Inflammatory macrophage treated with lipopolysaccharide for 4 hours (primary cell): ENCODE data around the gene UBL7.

Experiments used
- DNase-seq: peaks from one replicate; pipeline ENCODE4 v3.0.0-alpha.2; 2020

The UBL7 gene

DNA sequence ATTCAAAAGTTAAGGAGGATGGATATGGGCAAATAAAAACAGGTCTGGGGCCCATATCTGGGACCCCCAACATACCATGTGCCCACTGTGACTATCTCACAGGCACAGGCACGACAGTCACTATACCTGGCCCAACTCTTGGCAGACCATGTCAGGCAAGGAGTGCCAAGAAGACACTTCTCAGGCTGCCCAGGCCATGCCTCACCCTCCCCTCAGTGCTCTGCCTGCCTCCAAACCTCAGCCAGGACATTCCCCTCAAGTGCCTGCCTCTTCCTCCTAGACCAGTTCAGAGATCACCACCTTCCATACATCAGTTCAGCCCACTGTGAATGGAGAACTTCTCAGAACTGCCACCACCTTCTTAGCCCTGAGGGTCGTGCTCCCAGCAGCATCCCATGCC is 22.8 kb downstream of the UBL7 start:
- DNase-seq: no peak

- no peak for DNase-seq
Measured at GRCh38 chr15:74434263-74435136, 26.5 kb downstream of the UBL7 start.

DNA sequence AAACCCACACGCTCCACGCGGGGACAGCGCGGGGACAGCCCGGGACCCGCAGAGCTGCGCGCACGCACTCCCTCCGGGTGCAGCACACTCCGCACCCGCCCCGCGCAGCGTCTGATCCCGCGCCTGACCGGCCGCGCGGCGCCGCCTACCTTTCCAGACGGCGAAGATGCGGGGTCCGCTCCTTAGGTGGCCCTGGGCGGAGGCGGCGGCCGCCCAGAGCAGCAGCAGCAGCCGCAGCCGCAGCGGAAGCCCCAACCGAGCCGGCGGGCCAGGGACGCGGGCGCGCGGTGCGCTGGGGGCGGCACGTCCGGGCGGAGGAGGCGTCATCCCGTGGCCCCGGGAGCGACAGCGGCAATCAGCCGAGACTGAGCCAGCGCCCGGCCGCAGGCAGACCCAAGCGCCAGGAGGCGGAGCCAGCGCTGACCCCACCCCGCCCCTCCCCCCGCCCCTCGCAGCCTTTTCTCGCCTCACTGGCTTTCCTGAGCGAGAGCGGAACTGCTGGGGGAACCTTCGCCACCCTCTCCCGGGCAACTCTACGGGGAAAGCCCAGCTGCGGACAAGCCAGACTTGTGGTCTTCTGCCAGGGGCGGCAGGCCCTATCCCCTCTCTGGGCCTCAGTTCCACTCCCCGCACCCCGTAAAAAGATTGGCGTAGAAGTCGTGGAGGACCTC is 27.2 kb downstream of the UBL7 start, which contains the start of gene SEMA7A:
TSS of gene SEMA7A (minus strand) at position 367 of the 671 bp plus-strand sequence. CDS start at position 327, 40 bp downstream.
- peak; percentile 90 for DNase-seq

DNA sequence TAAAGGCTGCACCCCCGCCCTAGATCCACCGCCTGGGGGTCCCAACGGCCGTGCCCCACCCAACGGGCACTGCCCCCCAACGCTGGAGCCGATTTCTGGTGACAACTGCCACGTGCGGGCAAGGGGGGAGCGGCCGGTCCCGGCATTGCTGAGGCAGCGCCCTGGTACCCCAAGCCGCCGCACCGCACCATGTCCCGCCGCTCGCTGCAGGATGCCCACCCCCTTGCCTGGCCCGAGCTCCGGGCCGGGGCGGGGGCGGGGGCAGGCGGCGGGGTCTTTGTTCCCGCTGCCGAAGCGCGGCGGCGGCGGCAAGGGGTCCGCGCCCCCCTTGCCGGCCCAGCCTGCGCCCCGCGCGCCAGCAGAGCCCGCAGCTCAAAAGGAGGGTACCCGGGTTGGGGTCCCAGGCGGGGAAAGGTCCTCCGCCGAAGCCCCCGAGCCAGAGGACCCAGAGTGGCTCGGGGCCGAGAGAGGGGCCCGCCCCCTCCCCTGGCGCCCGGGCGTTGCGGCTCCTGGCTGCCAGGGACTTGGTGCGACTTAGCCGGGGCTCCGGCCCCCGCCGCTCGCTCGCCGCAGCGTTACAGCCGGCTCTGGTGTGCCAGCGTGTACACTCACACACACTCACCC is 27.9 kb downstream of the UBL7 start:
- DNase-seq: no peak

DNA sequence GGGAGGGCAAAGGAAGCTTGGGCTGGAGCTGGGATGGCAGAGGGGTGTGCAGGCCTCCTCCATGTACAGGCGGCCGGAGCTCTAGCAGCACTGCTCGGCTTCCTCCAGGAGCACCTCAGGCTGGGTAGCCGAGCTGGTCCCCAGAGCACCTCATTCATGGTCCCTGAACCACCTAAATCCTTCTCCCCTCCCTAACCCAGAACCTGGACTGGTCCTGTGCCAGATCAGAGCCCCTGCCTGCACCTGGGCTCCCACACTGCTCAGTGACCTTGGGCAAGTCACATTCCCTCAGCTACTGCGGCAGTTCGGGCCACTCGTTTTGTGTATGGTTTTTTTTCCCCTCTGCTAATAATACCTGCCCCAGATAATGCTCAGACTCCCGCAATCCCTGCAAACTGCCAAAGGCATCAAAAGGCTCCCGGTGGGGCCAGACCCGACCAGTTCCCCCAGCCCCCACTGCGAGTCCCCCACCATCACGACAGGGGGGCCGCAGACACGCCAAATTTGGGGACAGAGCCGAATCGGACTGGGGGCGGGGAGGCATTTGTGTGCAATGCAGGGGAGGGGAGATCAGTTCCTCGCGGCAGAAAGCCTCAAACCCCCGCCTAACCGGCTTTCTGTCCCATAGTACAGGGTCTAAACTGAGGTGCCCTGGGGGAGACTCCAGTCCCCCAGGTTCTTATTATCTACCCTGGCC is 28.5 kb downstream of the UBL7 start:
- no peak for DNase-seq

DNA sequence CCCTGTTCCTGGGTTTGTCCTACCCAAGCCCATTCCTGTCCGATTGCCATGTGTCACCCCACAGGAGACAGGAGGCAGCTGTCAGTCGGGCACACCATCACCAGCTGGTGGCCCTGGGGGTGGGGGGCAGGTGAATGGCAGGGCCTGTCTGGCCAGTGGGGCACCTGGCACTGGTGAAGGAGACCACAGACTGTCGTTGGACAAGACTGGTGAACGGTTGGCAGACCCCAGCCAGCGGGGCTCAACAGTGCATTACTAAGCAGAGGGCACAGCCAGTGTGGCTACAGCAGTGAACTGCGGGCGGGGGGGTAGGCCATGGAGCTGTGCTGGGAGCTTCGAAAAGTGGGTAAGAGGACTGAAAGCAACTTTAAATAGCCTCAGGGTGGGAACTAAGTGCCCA is 29.3 kb downstream of the UBL7 start:
- no peak for DNase-seq

GRCh38 chr15:74431116-74431515 is 29.8 kb downstream of the UBL7 start:
- DNase-seq: no peak

GRCh38 chr15:74430510-74430951 is 30.4 kb downstream of the UBL7 start:
- no peak for DNase-seq

- peak; percentile 42 for DNase-seq
Measured at GRCh38 chr15:74429781-74430400, 31.1 kb downstream of the UBL7 start.

- peak; percentile 86 for DNase-seq
Measured at GRCh38 chr15:74428970-74429780, 31.8 kb downstream of the UBL7 start.

GRCh38 chr15:74428442-74428787 is 32.5 kb downstream of the UBL7 start:
- DNase-seq: peak; percentile 69

DNA sequence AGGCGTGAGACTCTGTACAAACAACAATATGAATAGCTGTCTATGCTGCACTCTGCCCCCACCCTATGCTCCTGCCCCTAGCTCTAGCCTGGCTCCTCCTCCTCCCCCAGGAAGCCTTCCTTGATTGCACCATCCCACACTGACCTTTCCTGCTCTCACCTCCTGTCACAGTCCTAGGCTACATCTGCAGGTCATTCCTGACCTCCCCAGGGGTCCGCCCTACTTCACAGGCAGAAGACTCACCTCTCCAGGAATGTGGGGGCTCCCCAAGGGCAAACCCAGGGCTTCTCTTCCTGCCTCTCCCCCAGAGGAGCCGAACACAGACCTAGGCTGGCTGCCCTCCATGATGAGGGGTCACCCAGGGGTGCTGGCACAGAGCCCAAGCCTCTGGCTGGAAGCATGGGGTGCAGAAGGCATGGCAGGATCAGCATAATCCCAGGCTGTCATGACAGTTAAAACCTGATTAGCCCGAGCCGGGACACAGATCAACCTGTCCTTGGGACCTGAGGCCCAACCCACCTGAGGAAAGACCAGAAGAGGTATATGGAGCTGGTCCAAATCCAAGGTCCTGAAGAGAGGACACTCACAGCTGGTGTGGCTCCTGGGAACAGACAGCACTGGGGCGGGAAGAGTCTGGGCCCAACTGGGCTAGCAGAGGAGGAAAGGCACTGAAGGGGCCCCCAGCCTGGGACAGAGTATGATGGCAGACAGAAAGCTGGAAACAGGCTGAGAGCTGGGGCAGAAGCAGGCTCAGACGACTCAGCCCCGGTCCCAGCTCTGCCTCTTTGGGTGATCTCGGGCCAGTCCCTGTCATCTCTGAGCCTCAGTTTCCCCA is 33.1 kb downstream of the UBL7 start:
- DNase-seq: no peak

DNA sequence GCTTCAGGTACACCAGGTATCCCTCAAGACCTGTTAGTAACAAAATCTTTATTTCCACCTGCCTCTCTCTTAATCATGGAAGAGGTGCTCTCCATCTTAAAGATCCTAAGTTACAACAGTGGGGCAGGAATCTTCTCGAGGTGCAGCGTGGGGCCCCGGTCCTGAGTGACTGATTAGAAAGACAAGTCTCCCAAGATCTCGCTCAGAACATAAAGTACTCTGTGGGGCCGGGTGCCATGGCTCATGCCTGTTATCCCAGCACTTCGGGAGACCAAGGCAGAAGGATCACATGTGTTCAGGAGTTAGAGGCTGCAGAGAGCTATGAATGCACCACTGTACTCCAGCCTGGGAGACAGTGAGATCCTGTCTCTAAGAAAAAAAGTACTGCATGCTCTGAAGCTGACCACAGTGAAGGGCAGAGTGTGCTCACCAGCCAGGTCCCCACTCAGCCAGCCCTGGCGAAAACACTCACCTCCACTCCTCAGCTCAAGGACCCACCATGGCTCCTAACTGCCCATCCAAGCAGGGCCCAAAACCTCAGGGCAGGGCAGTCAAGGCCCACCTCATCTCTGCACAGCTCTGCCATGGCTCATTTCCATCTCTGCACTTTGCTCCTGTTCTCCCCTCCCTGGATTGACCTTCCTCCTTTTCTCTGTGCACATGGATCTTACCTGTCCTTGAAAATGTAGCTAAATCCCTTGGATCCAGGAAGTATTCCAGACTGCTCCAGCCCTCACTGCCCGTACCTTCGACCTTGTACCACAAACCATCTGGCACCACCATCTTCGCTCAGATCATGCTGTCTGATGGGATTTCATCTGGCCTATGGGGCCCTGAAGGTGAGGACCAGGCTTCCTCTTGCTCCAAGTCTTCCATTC is 34.3 kb downstream of the UBL7 start:
- DNase-seq: no peak

DNA sequence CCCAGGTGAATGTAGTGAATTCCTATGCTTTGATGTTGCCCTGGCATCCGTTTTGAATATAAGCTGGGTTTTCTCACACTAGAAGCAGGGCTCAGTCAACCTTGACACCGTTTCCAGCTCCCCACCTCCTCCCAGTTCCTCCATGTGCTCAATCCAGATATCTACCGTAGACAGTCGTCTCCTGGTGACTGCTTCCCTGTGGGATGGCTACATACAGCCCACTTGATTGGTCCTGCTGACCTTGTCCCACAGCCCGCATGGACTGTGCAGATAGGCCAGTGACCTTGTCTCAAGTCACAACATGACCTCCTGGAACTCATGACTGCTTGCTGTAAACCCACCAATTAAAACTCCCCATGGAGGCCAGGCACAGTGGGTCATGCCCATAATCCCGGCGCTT is 35.3 kb downstream of the UBL7 start:
- DNase-seq: no peak

DNA sequence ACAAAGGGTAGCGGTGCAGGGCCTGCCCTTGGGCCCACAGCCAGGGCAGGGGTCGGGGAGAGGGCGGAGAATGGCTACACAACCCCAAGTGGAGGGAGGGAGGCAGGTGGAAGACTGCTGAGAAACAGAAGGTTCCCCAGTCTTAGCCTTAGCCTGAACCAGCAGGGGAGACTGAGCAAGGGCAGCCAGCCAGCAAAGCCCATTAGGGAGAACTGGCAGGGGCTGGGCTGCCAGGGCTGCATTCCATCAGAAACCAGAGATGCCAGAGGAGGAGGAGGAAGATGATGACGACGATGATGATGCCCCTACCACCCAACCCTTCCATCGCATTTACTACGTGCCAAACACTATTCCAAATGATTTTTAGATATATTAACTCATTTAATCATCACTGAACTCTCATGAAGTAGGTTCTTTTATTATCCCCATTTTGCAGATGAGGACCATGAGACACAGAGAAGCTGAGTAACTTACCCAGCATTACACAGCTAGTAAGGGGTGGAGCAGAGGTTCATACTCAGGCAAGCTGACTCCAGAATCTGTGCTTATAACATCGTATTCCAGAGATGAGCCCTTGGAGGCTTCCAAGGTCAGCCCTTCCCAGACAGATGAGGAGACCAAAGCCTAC is 35.9 kb downstream of the UBL7 start:
- DNase-seq: no peak

DNA sequence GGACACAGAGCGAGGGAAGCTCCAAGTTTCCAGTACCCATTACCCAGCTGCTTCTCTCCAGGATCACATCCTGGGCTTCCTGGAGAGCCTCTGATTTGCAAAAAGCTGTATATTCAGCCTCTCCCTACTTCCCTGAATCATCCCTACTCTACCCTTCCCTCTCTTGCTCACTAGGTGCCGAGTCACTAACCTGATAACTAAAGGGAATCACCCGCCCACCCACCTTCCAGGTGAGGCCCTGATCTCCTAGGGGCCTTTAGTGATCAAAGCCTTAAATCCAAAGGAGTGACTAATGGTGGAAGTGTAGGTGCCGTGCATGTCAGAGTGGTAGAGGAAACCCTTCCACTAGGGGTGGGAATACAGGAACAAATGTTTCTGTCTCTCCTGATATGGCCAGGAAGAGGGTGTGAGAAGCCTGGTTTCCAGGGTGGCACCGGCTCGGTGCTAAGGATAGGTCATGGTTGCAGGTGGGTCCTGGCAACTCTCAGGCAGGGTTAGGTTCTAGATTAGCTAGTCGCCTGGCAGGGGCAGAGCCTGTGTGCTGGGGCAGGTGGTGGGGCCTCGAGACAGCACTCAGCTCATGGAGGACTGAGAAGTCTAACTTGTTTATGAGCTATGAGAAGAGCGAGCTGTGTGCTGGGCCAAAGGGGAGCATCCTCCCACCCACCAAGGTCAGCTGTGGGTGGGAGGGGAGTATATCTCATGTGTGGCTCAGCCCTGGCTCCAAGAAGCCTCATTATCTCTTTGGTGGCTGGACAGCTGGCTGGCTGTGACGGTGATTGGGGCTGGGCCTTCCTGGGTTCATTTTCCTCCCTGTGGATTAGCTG is 37.3 kb downstream of the UBL7 start:
- DNase-seq: no peak

DNA sequence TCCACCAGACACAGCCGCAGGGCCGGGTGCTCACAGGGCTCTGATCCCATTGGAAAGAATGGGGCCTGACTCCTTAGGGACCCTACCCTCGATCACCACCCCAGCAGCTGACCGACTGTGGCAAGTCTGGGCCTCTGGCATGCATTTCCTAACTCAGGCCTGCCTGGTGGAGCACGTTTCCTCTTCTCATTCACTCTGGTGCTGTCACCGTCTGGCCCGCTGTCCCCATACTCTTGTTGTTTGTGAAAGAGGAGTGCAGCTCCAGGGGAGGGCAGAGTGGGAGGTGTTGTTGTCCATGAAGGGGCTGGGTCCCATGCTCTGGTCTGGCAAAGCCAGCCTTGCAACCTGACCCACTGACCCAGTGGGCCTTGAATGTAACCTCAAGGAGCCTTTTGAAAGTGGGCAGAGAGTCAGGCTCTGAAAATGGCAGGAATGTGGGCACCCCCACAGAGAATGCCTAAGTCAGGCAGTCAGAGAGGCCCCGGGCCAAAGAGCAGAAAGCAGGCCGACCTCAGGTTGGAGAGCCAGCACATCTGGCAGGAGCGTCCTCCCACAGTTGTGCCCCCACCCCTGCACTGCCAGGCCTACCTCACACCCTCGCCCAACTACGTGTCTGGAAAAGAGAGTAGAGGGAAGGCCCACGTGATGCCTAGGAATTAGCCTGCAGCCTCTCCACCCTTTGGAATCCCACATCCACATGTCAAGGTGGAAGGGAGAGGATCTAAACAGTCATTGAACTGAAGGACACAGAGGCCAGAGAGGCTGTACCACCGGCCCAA is 38.1 kb downstream of the UBL7 start:
- peak; percentile 86 for DNase-seq

- no peak for DNase-seq
Measured at GRCh38 chr15:74422265-74422651, 38.7 kb downstream of the UBL7 start.
